Left ventricle myocardium inferior (tissue), 1 donor: ENCODE data around the gene SLC6A17. TPM values are rescaled to one million over a fixed set of nuclear protein-coding genes. Genes with fewer than 3 reads are reported as not detected.

ENCODE experiments used
- DNase-seq: peaks from one replicate; pipeline ENCODE4 v3.0.0-alpha.2; 2020
- H3K27ac ChIP-seq: fragments of 200-600 bp; replicated peaks from 2 replicates; pipeline ENCODE4 v1.8.0; 2021
- H3K27me3 ChIP-seq: fragments of 200-600 bp; 2 replicates; pipeline ENCODE4 v1.8.0; 2021; ENCODE audit warnings: low read depth
- H3K36me3 ChIP-seq: fragments of 200-600 bp; 2 replicates; pipeline ENCODE4 v1.8.0; 2021
- H3K4me1 ChIP-seq: fragments of 200-600 bp; 2 replicates; pipeline ENCODE4 v1.8.0; 2021
- H3K4me3 ChIP-seq: fragments of 200-600 bp; 2 replicates; pipeline ENCODE4 v1.8.0; 2021; ENCODE audit warnings: mild to moderate bottlenecking, moderate library complexity
- H3K9me3 ChIP-seq: fragments of 200-600 bp; replicated peaks from 2 replicates; pipeline ENCODE4 v1.8.0; 2021
- CTCF ChIP-seq: fragments of 200-600 bp; IDR thresholded peaks from 2 replicates; pipeline ENCODE4 v1.8.0; 2021; ENCODE audit warnings: antibody characterized with exemption, mild to moderate bottlenecking, borderline replicate concordance
- intact Hi-C: fragments of 100-400 bp; cut with micrococcal nuclease; formaldehyde crosslinking; loops from one replicate; pipeline ENCODE4 v1.11.0; 2022
- total RNA-seq: library from RNA; stranded (reverse); fragmentation: NEBNext Ultra II Directional; extraction: Animal tissue kit (Norgen Biotek cat#: 25700); gene quantifications from one replicate; pipeline ENCODE4 v1.2.1, GENCODE V29; 2021
- donor health status: DM: no; HTN: yes; CAD: no; lungs with severe emphysema.

SLC6A17 gene
- total RNA-seq, 1 donor from 2014 or later: not detected

GRCh38 chr1:110203021-110203661, 52.8 kb downstream of the SLC6A17 start:
- intact Hi-C loops: loop anchor here (2.0 kb wide), 1 partner anchor 110 kb away; no protein-coding TSS in a partner anchor

GRCh38 chr1:110205156-110205555, 54.9 kb downstream of the SLC6A17 start:
- no peak overlapping the region for H3K4me3 ChIP-seq
- no peaks in the 10 kb centered on the region for H3K9me3 ChIP-seq
- intact Hi-C loops: loop anchor here (5.0 kb wide), 1 partner anchor 257 kb away; no protein-coding TSS in a partner anchor
- no peaks in the 10 kb centered on the region for H3K27me3 ChIP-seq
- H3K4me1 ChIP-seq: peaks cover 8% of the 10 kb centered on the region
- no peak for DNase-seq
- no peaks in the 10 kb centered on the region for H3K36me3 ChIP-seq
- TF ChIP-seq CTCF: no peak
- no peak overlapping the region for H3K27ac ChIP-seq

More at GRCh38 chr1:110203021-110203661, 52.8 kb downstream of the SLC6A17 start:
- Histone ChIP-seq H3K27me3 (no peaks in the 10 kb centered on the region), H3K9me3 (no peaks in the 10 kb centered on the region), H3K36me3 (no peaks in the 10 kb centered on the region), H3K4me1 (no peaks in the 10 kb centered on the region), H3K27ac (no peak overlapping the region), H3K4me3 (no peak overlapping the region)
- TF ChIP-seq CTCF: peak; percentile 91
- DNase-seq: no peak

DNA sequence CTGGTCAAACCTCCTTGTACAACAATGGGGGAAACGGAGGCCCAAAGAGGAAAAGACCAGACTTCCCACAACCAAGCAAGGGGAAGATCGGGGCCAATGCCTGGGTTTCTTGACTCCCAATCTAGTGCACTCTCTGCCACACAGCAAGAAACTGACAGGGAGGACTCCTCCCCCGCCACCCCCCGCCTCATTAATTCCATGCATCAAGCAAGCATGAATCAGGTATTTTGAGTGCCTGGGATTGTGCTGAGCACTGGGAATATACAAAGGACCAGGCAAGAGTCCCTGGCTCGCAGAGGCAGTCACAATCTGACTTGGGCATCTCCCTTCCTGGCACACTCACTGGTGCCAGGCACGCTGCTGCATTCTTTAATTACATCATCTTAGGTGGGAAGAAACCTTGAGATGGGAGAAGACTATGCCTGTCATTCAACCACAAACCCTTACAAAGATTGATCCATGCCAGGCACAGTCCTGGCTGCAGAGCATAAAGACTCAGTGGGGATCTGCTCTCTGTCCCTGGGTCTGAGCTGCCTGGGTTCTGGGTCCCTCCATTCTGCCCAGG, 55.4 kb downstream of the SLC6A17 start:
- Histone ChIP-seq H3K4me3 (no peak overlapping the region), H3K27me3 (peaks cover under 1% of the 10 kb centered on the region), H3K9me3 (no peaks in the 10 kb centered on the region), H3K4me1 (peaks cover 12% of the 10 kb centered on the region), H3K27ac (no peak overlapping the region), H3K36me3 (no peaks in the 10 kb centered on the region)
- intact Hi-C loops: loop anchor here (5.0 kb wide), 1 partner anchor 257 kb away; no protein-coding TSS in a partner anchor
- no peak for TF ChIP-seq CTCF
- DNase-seq: no peak

GRCh38 chr1:110206261-110206920, 56.1 kb downstream of the SLC6A17 start:
- Histone ChIP-seq H3K36me3 (no peaks in the 10 kb centered on the region), H3K27ac (no peak overlapping the region), H3K9me3 (no peaks in the 10 kb centered on the region), H3K4me1 (peaks cover 19% of the 10 kb centered on the region), H3K4me3 (no peak overlapping the region), H3K27me3 (peaks cover 8% of the 10 kb centered on the region)
- intact Hi-C loops: loop anchor here (5.0 kb wide), 1 partner anchor 256 kb away; no protein-coding TSS in a partner anchor
- DNase-seq: no peak
- TF ChIP-seq CTCF: no peak

GRCh38 chr1:110207831-110208230, 57.5 kb downstream of the SLC6A17 start:
- peaks cover 14% of the 10 kb centered on the region for H3K27me3 ChIP-seq
- peaks cover 34% of the 10 kb centered on the region for H3K4me1 ChIP-seq
- no peak overlapping the region for H3K27ac ChIP-seq
- peak; percentile 93 for TF ChIP-seq CTCF
- H3K4me3 ChIP-seq: no peak overlapping the region
- DNase-seq: peak; percentile 65
- no peaks in the 10 kb centered on the region for H3K9me3 ChIP-seq
- intact Hi-C loops: loop anchor here (2.0 to 5.0 kb wide), 2 partner anchors 103 to 254 kb away; no protein-coding TSS in a partner anchor
- no peaks in the 10 kb centered on the region for H3K36me3 ChIP-seq
